Measurements from ENCODE around the gene GPBP1L1.
A peak's percentile ranks its signal among the peaks of the same experiment; 100 is the strongest.

Gene GPBP1L1

GRCh38 chr1:45621895-45622523 is 64.3 kb downstream of the GPBP1L1 start:
- no peak overlapping the region for H3K4me3 ChIP-seq (replicated peaks in 1 of 2; ENCODE audit: low read depth in 2 of 2, low read length in 2 of 2)
- DNase-seq (ENCODE audit: low read depth in 2 of 2), result no peak
- TF ChIP-seq CTCF (IDR thresholded peaks at IDR 0.05; ENCODE audit: low read depth, low read length), result no peak

- no peak overlapping the region for H3K4me3 ChIP-seq (replicated peaks in 1 of 2; ENCODE audit: low read depth in 2 of 2, low read length in 2 of 2)
- TF ChIP-seq CTCF (IDR thresholded peaks at IDR 0.05; ENCODE audit: low read depth, low read length), result no peak
- DNase-seq (ENCODE audit: low read depth in 2 of 2), result no peak
Measured at GRCh38 chr1:45621501-45621836, 64.9 kb downstream of the GPBP1L1 start.

- no peak for DNase-seq (ENCODE audit: low read depth in 2 of 2)
- no peak overlapping the region for H3K4me3 ChIP-seq (replicated peaks in 1 of 2; ENCODE audit: low read depth in 2 of 2, low read length in 2 of 2)
- TF ChIP-seq CTCF (IDR thresholded peaks at IDR 0.05; ENCODE audit: low read depth, low read length), result no peak
Measured at GRCh38 chr1:45620588-45621500, 65.5 kb downstream of the GPBP1L1 start.

- no peak overlapping the region for H3K4me3 ChIP-seq (replicated peaks in 1 of 2; ENCODE audit: low read depth in 2 of 2, low read length in 2 of 2)
- no peak for TF ChIP-seq CTCF (IDR thresholded peaks at IDR 0.05; ENCODE audit: low read depth, low read length)
- no peak for DNase-seq (ENCODE audit: low read depth in 2 of 2)
Measured at GRCh38 chr1:45619149-45619921, 67.0 kb downstream of the GPBP1L1 start.

GRCh38 chr1:45617618-45618017 is 68.7 kb downstream of the GPBP1L1 start:
- TF ChIP-seq CTCF (IDR thresholded peaks at IDR 0.05; ENCODE audit: low read depth, low read length), result no peak
- DNase-seq (ENCODE audit: low read depth in 2 of 2), result peak; percentile 23 to 64

GRCh38 chr1:45615885-45616284 is 70.4 kb downstream of the GPBP1L1 start:
- no peak for DNase-seq (ENCODE audit: low read depth in 2 of 2)
- no peak overlapping the region for H3K4me3 ChIP-seq (replicated peaks in 1 of 2; ENCODE audit: low read depth in 2 of 2, low read length in 2 of 2)
- TF ChIP-seq CTCF (IDR thresholded peaks at IDR 0.05; ENCODE audit: low read depth, low read length), result no peak

More at GRCh38 chr1:45617618-45618017, 68.7 kb downstream of the GPBP1L1 start:
- no peak overlapping the region for H3K4me3 ChIP-seq (replicated peaks in 1 of 2; ENCODE audit: low read depth in 2 of 2, low read length in 2 of 2)

Measured in cardiac fibroblast (primary cell).